ENCODE results near the gene CSMD2.

The CSMD2 gene

DNA sequence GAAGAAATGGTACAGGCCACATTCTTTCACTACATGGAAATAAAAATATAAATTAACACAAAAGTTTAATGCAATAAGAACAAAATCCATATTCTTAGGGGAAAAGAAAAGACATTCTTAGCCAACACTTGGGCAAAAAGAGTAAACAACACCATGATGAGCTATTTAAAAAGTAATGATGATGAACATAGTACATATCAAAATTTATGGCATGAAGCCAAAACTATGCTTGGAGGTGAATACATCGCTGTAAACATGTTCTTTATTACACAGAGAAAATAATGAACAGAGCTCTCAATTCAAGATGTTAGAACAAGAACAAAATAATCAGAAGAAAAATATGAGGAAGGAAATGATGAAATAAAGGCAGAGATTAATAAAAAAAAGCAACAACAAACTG lies 534.3 kb downstream of the CSMD2 start:
- ChIA-PET CTCF (interaction anchor here (0.7 to 1.2 kb wide), 2 partner anchors 21 to 1112 kb away, joined by 3 to 4 read pairs; no protein-coding TSS in a partner anchor), POLR2A (no interaction called here)
- TF ChIP-seq, protein P1, sequence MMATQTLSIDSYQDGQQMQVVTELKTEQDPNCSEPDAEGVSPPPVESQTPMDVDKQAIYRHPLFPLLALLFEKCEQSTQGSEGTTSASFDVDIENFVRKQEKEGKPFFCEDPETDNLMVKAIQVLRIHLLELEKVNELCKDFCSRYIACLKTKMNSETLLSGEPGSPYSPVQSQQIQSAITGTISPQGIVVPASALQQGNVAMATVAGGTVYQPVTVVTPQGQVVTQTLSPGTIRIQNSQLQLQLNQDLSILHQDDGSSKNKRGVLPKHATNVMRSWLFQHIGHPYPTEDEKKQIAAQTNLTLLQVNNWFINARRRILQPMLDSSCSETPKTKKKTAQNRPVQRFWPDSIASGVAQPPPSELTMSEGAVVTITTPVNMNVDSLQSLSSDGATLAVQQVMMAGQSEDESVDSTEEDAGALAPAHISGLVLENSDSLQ (IDR thresholded peaks at IDR 0.05), result no peak
- no peak for TF ChIP-seq FOXK2 (IDR thresholded peaks at IDR 0.05)
- TF ChIP-seq HDGF (IDR thresholded peaks at IDR 0.05; ENCODE audit: borderline replicate concordance), result no peak
- TF ChIP-seq FOXM1 (IDR thresholded peaks at IDR 0.05; ENCODE audit: borderline replicate concordance), result no peak
- no peak for TF ChIP-seq SUZ12 (IDR thresholded peaks at IDR 0.05)
- no peak for TF ChIP-seq ARNT (IDR thresholded peaks at IDR 0.05)
- no peak for TF ChIP-seq TARDBP (IDR thresholded peaks at IDR 0.05)
- TF ChIP-seq ELF4 (IDR thresholded peaks at IDR 0.05), result no peak
- TF ChIP-seq SP1 (IDR thresholded peaks at IDR 0.05), result no peak
- no peak for TF ChIP-seq LEF1 (IDR thresholded peaks at IDR 0.05; ENCODE audit: borderline replicate concordance)
- TF ChIP-seq L3MBTL2 (conservative IDR thresholded peaks at IDR 0.05), result no peak
- no peak for DNase-seq (ENCODE audit: extremely low spot score)

DNA sequence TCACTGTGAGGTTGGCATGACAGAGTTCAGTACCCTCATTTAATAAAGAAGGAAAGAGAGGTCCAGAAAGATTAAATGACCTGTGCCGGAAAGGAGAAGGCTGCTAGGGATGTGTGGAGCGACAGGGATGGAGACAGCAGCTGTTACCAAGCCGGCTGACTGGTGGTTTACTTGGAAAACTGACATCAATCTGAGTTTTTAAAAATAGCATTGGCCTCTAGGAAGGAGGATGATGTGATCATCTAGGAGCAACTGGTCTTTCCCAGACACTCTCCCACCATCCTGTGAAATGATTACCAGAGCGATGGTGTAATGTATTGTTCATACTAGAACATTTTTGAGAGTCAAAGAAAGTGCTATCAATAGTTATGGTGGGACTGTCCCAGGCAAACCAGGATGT lies 538.2 kb downstream of the CSMD2 start:
- POLR2A ChIA-PET, result no interaction called here
- TF ChIP-seq TARDBP (IDR thresholded peaks at IDR 0.05), result no peak
- no peak for TF ChIP-seq FOXM1 (IDR thresholded peaks at IDR 0.05; ENCODE audit: borderline replicate concordance)
- no peak for TF ChIP-seq HDGF (IDR thresholded peaks at IDR 0.05; ENCODE audit: borderline replicate concordance)
- no peak for TF ChIP-seq ARNT (IDR thresholded peaks at IDR 0.05)
- no peak for TF ChIP-seq ELF4 (IDR thresholded peaks at IDR 0.05)
- no peak for TF ChIP-seq CTBP1 (IDR thresholded peaks at IDR 0.05; ENCODE audit: borderline replicate concordance)
- no peak for TF ChIP-seq SUZ12 (IDR thresholded peaks at IDR 0.05)
- no peak for TF ChIP-seq NFRKB (IDR thresholded peaks at IDR 0.05)
- TF ChIP-seq FOXK2 (IDR thresholded peaks at IDR 0.05), result no peak
- no peak for TF ChIP-seq ZNF384 (IDR thresholded peaks at IDR 0.05)
- TF ChIP-seq, protein P1 (IDR thresholded peaks at IDR 0.05), result no peak
- TF ChIP-seq LEF1 (IDR thresholded peaks at IDR 0.05; ENCODE audit: borderline replicate concordance), result no peak
- TF ChIP-seq BHLHE40 (IDR thresholded peaks at IDR 0.05; ENCODE audit: borderline replicate concordance), result no peak
- TF ChIP-seq SP1 (IDR thresholded peaks at IDR 0.05), result no peak
- no peak for TF ChIP-seq FOXA1 (IDR thresholded peaks at IDR 0.05)
- DNase-seq (ENCODE audit: extremely low spot score), result no peak
- CTCF ChIA-PET, result interaction anchor here (0.5 kb wide), 1 partner anchor 581 kb away, joined by 7 read pairs; no protein-coding TSS in a partner anchor

DNA sequence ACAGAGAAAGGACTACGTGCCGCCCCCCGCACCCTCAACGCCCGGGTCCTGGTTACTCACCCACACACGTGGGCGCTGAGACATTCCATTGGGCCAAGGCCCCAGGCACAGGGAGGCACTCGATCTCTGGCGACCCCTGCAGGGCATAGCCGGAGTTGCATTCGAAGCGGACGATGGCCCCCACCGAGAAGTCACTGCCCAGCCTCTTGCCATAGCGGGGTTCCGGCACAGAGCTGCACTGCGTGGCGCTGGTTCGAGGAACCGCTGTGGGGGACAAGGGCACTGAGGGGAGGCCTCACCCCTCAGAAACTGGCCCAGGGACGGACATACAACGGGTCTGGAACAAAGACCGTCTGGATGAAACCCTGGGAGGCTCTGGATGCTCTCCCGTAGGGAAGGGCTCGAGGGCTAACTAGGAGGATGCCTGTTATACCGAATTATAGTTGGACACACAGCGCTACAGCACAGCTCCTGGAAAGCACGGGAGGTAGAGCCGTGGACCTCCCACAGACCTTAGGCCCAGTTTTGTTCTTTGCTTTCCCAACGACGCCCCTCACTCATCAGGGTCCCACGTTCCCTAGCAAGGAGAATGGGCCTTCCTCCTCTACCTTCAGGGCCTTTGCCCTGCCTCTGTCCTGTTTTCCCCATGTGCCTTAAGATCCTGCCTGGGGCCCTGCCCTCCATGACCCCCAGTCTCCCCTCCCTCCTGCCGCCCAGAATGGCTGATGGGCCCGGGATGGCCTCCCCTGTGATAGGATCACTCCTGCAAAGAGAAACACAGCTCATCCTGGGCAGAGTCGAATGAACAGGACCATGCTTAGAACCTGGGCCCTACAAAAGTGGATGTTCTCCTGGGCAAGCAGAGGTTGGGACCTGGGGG lies 539.8 kb downstream of the CSMD2 start:
- TF ChIP-seq TARDBP (IDR thresholded peaks at IDR 0.05) (no peak), ZNF384 (IDR thresholded peaks at IDR 0.05) (no peak), SP1 (IDR thresholded peaks at IDR 0.05) (no peak), FOXK2 (IDR thresholded peaks at IDR 0.05) (no peak), FOXA1 (IDR thresholded peaks at IDR 0.05) (no peak), CTBP1 (IDR thresholded peaks at IDR 0.05; ENCODE audit: borderline replicate concordance) (no peak), L3MBTL2 (conservative IDR thresholded peaks at IDR 0.05) (no peak), LEF1 (IDR thresholded peaks at IDR 0.05; ENCODE audit: borderline replicate concordance) (no peak), HDGF (IDR thresholded peaks at IDR 0.05; ENCODE audit: borderline replicate concordance) (no peak), ARNT (IDR thresholded peaks at IDR 0.05) (no peak), BHLHE40 (IDR thresholded peaks at IDR 0.05; ENCODE audit: borderline replicate concordance) (no peak), NFRKB (IDR thresholded peaks at IDR 0.05) (no peak), SUZ12 (IDR thresholded peaks at IDR 0.05) (no peak), FOXM1 (IDR thresholded peaks at IDR 0.05; ENCODE audit: borderline replicate concordance) (no peak)
- DNase-seq (ENCODE audit: extremely low spot score), result peak; percentile 52
- CTCF ChIA-PET, result interaction anchor here (0.6 kb wide), 1 partner anchor 318 kb away, joined by 3 read pairs; no protein-coding TSS in a partner anchor
- POLR2A ChIA-PET, result no interaction called here

DNA sequence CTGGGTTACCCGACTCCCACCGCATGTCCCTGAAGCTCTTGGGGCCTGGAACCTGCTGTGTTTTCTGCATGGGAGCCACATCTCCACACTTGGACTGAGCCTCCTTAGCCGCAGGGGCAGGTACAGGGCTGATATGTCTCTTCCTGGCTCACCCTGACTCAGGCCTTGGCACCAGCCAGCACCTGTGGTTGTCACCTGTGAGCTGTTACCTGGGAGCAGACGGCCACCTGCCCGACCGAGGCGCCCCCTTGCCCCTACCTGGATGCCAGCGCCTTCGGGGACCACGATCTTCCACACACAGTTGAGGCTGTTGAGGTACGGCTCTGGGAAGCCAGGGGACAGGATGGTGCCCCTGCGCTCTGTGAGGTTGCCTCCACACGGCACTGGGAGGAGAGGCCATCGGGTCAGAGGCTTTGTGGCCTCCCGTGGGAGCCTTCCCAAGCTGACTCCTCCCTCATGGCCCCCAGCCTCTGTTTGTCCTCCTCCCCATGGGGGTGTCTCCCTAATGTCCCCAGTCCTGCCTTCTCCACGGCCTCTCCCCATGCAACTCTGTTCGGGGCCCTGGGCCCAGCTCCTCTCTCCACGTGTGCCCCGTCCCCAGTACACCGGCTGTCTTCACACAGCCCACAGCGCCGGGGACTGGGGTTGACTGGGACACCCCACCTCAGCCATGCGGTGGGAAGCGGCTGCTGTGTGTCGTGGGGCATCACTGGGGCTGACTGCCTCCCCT lies 540.6 kb downstream of the CSMD2 start:
- CTCF ChIA-PET, result interaction anchor here (0.5 kb wide), 1 partner anchor 406 kb away, joined by 4 read pairs; no protein-coding TSS in a partner anchor
- TF ChIP-seq CTBP1 (IDR thresholded peaks at IDR 0.05; ENCODE audit: borderline replicate concordance), result no peak
- POLR2A ChIA-PET, result no interaction called here
- no peak for DNase-seq (ENCODE audit: extremely low spot score)

DNA sequence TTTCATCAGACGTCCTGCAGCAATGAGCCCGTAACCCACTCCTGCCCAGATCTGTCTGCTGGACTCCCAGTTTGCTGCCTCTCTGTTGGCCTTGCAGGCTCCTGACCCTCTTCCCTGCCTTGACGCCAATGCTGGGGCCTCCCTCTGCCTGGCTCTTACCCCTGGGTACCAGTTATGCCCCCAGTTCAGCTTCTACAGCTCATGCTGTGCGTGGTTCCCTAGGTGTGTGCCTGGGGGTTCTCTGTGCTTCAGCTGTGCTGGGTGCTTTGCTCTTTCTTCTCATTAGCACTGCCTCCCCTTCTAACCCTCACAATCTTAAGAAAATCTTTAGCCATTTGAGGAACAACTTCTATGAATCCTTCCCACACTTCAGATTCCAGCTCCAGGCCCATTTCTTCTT lies 541.2 kb downstream of the CSMD2 start:
- ChIA-PET POLR2A (no interaction called here), CTCF (no interaction called here)
- TF ChIP-seq CTBP1 (IDR thresholded peaks at IDR 0.05; ENCODE audit: borderline replicate concordance), result no peak
- no peak for TF ChIP-seq ZNF384 (IDR thresholded peaks at IDR 0.05)
- TF ChIP-seq LEF1 (IDR thresholded peaks at IDR 0.05; ENCODE audit: borderline replicate concordance), result no peak
- TF ChIP-seq ARNT (IDR thresholded peaks at IDR 0.05), result no peak
- no peak for TF ChIP-seq ELF4 (IDR thresholded peaks at IDR 0.05)
- no peak for TF ChIP-seq FOXM1 (IDR thresholded peaks at IDR 0.05; ENCODE audit: borderline replicate concordance)
- TF ChIP-seq FOXK2 (IDR thresholded peaks at IDR 0.05), result no peak
- TF ChIP-seq BHLHE40 (IDR thresholded peaks at IDR 0.05; ENCODE audit: borderline replicate concordance), result no peak
- TF ChIP-seq, protein P1 (IDR thresholded peaks at IDR 0.05), result no peak
- DNase-seq (ENCODE audit: extremely low spot score), result no peak

Data from HEK293T (cell line).